ENCODE measurements around the gene TMEM54. TPM values are rescaled to one million over a fixed set of nuclear protein-coding genes. Genes with fewer than 3 reads are reported as not detected.

TMEM54 gene
- total and polyA plus RNA-seq, 5 donors from 2014 or later = not detected

DNA sequence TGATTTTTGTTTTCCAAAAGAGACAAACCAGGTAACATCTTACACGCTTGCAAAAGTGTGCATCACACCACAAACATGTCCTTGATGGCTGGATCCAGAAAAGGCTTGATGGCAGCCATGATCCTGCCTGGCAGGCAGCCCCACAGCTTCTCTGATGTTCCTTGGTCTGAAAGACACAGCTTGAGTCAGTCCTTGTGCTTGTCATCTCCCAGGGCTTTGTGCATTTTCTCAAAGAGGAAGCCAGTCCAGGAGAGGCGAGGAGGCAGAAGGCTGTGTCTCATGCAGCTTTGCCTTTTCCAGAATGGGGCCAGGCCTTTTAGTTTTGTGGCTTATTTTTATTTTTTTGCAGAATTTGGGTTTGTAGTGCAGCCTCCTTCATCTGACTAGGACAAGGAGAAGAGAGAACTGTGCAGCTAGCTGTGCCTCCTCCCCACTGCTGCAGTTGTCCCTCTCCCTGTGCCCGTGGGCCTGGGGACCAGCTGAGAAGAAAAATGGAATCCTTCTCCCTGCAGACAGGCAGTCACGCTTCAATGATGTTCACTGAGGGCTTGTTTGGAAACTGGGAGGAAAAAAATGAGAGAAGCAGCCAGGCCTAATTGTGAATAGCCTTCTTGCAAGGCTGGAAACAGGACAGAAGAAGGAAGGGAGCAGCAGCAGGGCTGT is 37.8 kb downstream of the TMEM54 start:
- peaks cover 36% of the 10 kb centered on the region for H3K36me3 Mint-ChIP-seq
- H3K9me3 Mint-ChIP-seq = no peaks in the 10 kb centered on the region
- Histone ChIP-seq H3K27me3 (ENCODE audit: control insufficient read depth, insufficient read depth, low read length) (no peaks in the 10 kb centered on the region), H3K4me1 (ENCODE audit: control insufficient read depth, insufficient read depth, low read length, poor library complexity, severe bottlenecking) (no peaks in the 10 kb centered on the region), H3K9me3 (ENCODE audit: control insufficient read depth in 2 of 2, low read length in 2 of 2) (no peaks in the 10 kb centered on the region), H3K27ac (ENCODE audit: insufficient read depth, low read length, poor library complexity, severe bottlenecking) (no peak overlapping the region), H3K4me3 (ENCODE audit: low read depth, low read length) (no peak overlapping the region), H3K36me3 (ENCODE audit: control insufficient read depth, insufficient read depth, low read length) (peaks cover 12% of the 10 kb centered on the region)
- no peak for DNase-seq
- H3K27me3 Mint-ChIP-seq = peaks cover 6% of the 10 kb centered on the region
- ATAC-seq (ENCODE audit: low read depth in 2 of 2) = no peak
- peaks cover 0 to 3% (median 0%) of the 10 kb centered on the region in 4 donors for H3K4me1 Mint-ChIP-seq
- no peak overlapping the region for H3K27ac Mint-ChIP-seq
- H3K4me3 Mint-ChIP-seq = no peak overlapping the region

DNA sequence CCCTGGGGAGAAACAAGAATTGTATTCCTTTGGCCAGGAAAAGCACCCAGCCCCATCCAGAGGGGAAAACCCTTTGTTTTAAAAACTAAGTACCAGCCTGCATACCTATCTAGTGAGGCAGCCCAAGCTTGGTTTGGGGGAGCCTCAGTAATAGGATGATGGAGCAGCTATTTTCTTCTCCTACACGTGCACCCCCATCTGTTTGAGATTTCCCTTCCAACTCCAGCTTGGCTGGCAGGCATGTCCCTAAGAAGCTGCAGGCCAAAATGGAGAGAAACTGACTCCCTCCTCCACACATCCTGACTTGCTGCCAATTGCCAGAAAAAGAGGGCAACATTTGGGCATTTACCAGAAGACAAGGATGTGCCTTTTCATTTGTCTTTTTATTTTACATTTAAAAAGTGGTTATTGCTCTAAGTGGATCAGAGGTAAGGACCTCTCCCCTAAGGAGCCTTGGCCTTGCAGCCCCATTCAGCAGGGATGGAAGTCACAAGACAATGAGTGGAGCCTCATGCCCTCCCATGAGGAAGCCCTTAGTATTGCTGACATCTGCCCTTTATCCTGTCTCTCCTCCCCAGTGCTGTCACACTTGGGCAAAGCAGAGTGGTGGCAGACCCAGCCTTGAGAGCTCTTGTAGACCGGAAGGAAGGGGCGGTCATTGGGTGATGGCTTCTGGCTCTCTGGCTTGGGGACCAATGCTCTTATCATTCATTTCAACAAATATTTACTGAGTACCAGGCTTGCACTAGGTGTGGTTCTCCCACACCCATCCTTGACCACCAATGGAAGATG is 39.1 kb downstream of the TMEM54 start:
- no peak overlapping the region for H3K27ac ChIP-seq (ENCODE audit: insufficient read depth, low read length, poor library complexity, severe bottlenecking)
- Mint-ChIP-seq H3K36me3 (peaks cover 31% of the 10 kb centered on the region), H3K4me3 (no peak overlapping the region), H3K9me3 (no peaks in the 10 kb centered on the region), H3K4me1 (peaks cover 0 to 3% (median 0%) of the 10 kb centered on the region in 4 donors), H3K27me3 (peaks cover 5% of the 10 kb centered on the region), H3K27ac (no peak overlapping the region)
- H3K4me3 ChIP-seq (ENCODE audit: low read depth, low read length) = no peak overlapping the region
- no peaks in the 10 kb centered on the region for H3K4me1 ChIP-seq (ENCODE audit: control insufficient read depth, insufficient read depth, low read length, poor library complexity, severe bottlenecking)
- peaks cover 12% of the 10 kb centered on the region for H3K36me3 ChIP-seq (ENCODE audit: control insufficient read depth, insufficient read depth, low read length)
- ATAC-seq (ENCODE audit: low read depth in 2 of 2) (no peak), DNase-seq (no peak)
- no peaks in the 10 kb centered on the region for H3K27me3 ChIP-seq (ENCODE audit: control insufficient read depth, insufficient read depth, low read length)
- H3K9me3 ChIP-seq (ENCODE audit: control insufficient read depth in 2 of 2, low read length in 2 of 2) = no peaks in the 10 kb centered on the region

DNA sequence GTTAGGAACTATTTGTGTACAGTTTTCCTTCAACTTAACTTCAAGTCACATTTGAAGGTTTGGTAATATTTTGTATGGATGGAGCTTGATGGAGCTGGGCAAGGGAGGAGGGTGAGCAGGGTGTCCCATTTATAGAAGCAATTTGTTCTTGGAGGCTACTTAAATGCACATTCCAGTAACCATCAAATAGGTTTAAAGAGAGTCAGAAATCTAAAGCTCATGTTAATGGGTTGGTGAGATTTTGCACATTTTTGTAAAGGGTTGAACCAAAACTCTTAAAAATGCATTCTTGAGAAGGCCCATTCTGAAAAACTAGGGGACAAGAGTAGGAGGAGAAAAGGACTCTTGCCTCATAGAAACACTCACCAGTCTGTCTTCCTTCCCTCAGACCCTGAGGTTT is 40.6 kb downstream of the TMEM54 start:
- Mint-ChIP-seq H3K27ac (no peak overlapping the region), H3K36me3 (peaks cover 30% of the 10 kb centered on the region), H3K9me3 (no peaks in the 10 kb centered on the region), H3K4me1 (peaks cover 0 to 3% (median 0%) of the 10 kb centered on the region in 4 donors), H3K27me3 (no peaks in the 10 kb centered on the region), H3K4me3 (no peak overlapping the region)
- no peak overlapping the region for H3K4me3 ChIP-seq (ENCODE audit: low read depth, low read length)
- DNase-seq (no peak), ATAC-seq (ENCODE audit: low read depth in 2 of 2) (no peak)
- no peaks in the 10 kb centered on the region for H3K9me3 ChIP-seq (ENCODE audit: control insufficient read depth in 2 of 2, low read length in 2 of 2)
- no peaks in the 10 kb centered on the region for H3K4me1 ChIP-seq (ENCODE audit: control insufficient read depth, insufficient read depth, low read length, poor library complexity, severe bottlenecking)
- no peak overlapping the region for H3K27ac ChIP-seq (ENCODE audit: insufficient read depth, low read length, poor library complexity, severe bottlenecking)
- no peaks in the 10 kb centered on the region for H3K27me3 ChIP-seq (ENCODE audit: control insufficient read depth, insufficient read depth, low read length)
- H3K36me3 ChIP-seq (ENCODE audit: control insufficient read depth, insufficient read depth, low read length) = peaks cover 27% of the 10 kb centered on the region

GRCh38 chr1:32859915-32860314 is 41.3 kb downstream of the TMEM54 start:
- no peaks in the 10 kb centered on the region for H3K27me3 Mint-ChIP-seq
- ATAC-seq (ENCODE audit: low read depth in 2 of 2) = no peak
- H3K27ac Mint-ChIP-seq = no peak overlapping the region
- H3K4me1 ChIP-seq (ENCODE audit: control insufficient read depth, insufficient read depth, low read length, poor library complexity, severe bottlenecking) = no peaks in the 10 kb centered on the region
- H3K27ac ChIP-seq (ENCODE audit: insufficient read depth, low read length, poor library complexity, severe bottlenecking) = no peak overlapping the region
- H3K4me3 Mint-ChIP-seq = no peak overlapping the region
- H3K36me3 Mint-ChIP-seq = peaks cover 31% of the 10 kb centered on the region
- H3K4me1 Mint-ChIP-seq = peaks cover 0 to 3% (median 0%) of the 10 kb centered on the region in 4 donors
- H3K9me3 ChIP-seq (ENCODE audit: control insufficient read depth in 2 of 2, low read length in 2 of 2) = no peaks in the 10 kb centered on the region
- no peak for DNase-seq
- no peaks in the 10 kb centered on the region for H3K27me3 ChIP-seq (ENCODE audit: control insufficient read depth, insufficient read depth, low read length)
- peaks cover 31% of the 10 kb centered on the region for H3K36me3 ChIP-seq (ENCODE audit: control insufficient read depth, insufficient read depth, low read length)
- no peak overlapping the region for H3K4me3 ChIP-seq (ENCODE audit: low read depth, low read length)
- H3K9me3 Mint-ChIP-seq = no peaks in the 10 kb centered on the region

DNA sequence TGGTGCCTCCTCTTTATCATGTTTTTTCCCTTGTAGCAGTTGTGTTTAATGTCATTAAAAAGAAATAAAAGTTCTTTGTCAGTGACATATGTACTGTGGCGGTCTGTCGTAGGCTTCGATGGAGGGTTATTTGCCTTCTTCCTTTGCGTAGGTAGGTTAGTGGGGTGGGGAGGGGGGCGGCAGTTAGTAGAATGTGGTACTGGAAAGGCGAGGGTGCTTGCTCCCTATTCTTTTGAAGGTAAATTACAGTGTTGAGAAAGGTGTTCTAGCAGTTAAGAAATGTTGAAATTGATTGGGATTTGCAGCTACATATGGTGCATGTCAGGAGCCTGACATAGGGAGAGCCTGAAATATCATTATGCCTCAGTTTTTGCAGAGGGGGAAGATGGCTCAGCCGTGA is 42.4 kb downstream of the TMEM54 start:
- peaks cover 0 to 6% (median 2%) of the 10 kb centered on the region in 4 donors for H3K4me1 Mint-ChIP-seq
- Histone ChIP-seq H3K4me1 (ENCODE audit: control insufficient read depth, insufficient read depth, low read length, poor library complexity, severe bottlenecking) (no peaks in the 10 kb centered on the region), H3K36me3 (ENCODE audit: control insufficient read depth, insufficient read depth, low read length) (peaks cover 36% of the 10 kb centered on the region), H3K4me3 (ENCODE audit: low read depth, low read length) (no peak overlapping the region), H3K9me3 (ENCODE audit: control insufficient read depth in 2 of 2, low read length in 2 of 2) (no peaks in the 10 kb centered on the region), H3K27ac (ENCODE audit: insufficient read depth, low read length, poor library complexity, severe bottlenecking) (no peak overlapping the region), H3K27me3 (ENCODE audit: control insufficient read depth, insufficient read depth, low read length) (no peaks in the 10 kb centered on the region)
- H3K27ac Mint-ChIP-seq = no peak overlapping the region
- H3K27me3 Mint-ChIP-seq = no peaks in the 10 kb centered on the region
- DNase-seq (no peak), ATAC-seq (ENCODE audit: low read depth in 2 of 2) (no peak)
- peaks cover 37% of the 10 kb centered on the region for H3K36me3 Mint-ChIP-seq
- H3K4me3 Mint-ChIP-seq = no peak overlapping the region
- H3K9me3 Mint-ChIP-seq = no peaks in the 10 kb centered on the region

DNA sequence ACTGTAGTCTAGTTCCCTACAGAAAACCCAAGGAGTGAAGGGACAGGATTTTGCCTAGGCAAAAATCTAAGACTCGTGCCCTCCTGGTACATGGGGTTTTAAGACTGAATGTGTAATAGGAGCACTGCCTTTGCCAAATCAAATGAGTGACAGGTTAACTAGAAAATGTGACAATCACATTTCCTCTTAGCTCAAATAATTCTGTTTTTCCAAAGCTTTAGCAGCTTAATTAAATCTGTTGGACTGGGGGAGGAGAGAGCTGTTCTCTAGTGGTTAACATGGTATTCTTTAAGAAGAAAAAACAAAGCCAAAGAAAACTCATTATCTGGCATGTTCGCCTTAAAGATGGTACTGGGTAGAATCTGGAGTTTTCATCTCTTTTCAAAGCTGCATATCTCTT is 43.1 kb downstream of the TMEM54 start:
- Histone ChIP-seq H3K4me3 (ENCODE audit: low read depth, low read length) (no peak overlapping the region), H3K27me3 (ENCODE audit: control insufficient read depth, insufficient read depth, low read length) (no peaks in the 10 kb centered on the region), H3K9me3 (ENCODE audit: control insufficient read depth in 2 of 2, low read length in 2 of 2) (no peaks in the 10 kb centered on the region), H3K27ac (ENCODE audit: insufficient read depth, low read length, poor library complexity, severe bottlenecking) (no peak overlapping the region), H3K4me1 (ENCODE audit: control insufficient read depth, insufficient read depth, low read length, poor library complexity, severe bottlenecking) (no peaks in the 10 kb centered on the region), H3K36me3 (ENCODE audit: control insufficient read depth, insufficient read depth, low read length) (peaks cover 34% of the 10 kb centered on the region)
- peaks cover 37% of the 10 kb centered on the region for H3K36me3 Mint-ChIP-seq
- H3K4me1 Mint-ChIP-seq = peaks cover 0 to 6% (median 2%) of the 10 kb centered on the region in 4 donors
- H3K27ac Mint-ChIP-seq = no peak overlapping the region
- H3K27me3 Mint-ChIP-seq = no peaks in the 10 kb centered on the region
- ATAC-seq (ENCODE audit: low read depth in 2 of 2) (no peak), DNase-seq (no peak)
- no peak overlapping the region for H3K4me3 Mint-ChIP-seq
- no peaks in the 10 kb centered on the region for H3K9me3 Mint-ChIP-seq

DNA sequence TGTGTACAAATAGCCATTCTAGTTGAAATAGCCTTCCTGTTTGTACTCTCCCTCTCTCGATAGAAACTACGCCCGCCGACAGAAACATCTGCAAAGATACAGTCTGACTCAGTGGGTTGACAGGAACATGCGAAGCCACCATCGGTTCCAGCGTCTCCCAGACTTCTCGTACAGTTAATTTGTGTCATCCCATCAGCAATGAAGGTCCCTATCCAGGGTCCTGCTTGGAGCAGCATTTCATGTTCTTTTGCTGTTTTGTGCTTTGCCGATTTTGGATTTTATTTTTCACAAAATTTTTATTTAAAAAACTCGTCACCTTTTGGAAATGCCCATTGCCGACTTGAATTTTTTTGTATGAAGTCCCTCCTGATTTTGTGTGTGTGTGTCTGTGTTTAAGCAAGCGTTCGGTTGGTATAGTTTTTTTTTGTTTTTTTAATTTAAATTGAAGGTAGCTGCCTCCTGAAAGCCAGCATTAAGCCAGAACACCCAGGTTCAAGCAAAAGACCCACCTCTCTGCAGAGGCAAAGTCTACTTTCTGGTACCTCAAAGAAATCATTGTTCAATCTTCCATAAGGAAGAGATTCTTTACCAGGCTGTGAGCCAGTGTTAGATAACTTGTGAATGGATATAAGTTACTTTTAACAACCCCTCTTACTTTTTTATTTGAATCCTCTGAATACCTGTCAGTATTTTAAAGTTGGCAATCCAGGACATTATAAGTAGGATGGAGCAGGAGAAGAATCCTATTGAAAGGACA is 45.1 kb downstream of the TMEM54 start:
- H3K4me1 Mint-ChIP-seq = peaks cover 0 to 5% (median 2%) of the 10 kb centered on the region in 4 donors
- peaks cover 31% of the 10 kb centered on the region for H3K36me3 Mint-ChIP-seq

More for the DNA sequence above, 45.1 kb downstream of the TMEM54 start:
- H3K9me3 ChIP-seq (ENCODE audit: control insufficient read depth in 2 of 2, low read length in 2 of 2) = no peaks in the 10 kb centered on the region
- H3K9me3 Mint-ChIP-seq = no peaks in the 10 kb centered on the region
- H3K4me1 ChIP-seq (ENCODE audit: control insufficient read depth, insufficient read depth, low read length, poor library complexity, severe bottlenecking) = no peaks in the 10 kb centered on the region
- H3K27me3 ChIP-seq (ENCODE audit: control insufficient read depth, insufficient read depth, low read length) = no peaks in the 10 kb centered on the region
- peaks cover 30% of the 10 kb centered on the region for H3K36me3 ChIP-seq (ENCODE audit: control insufficient read depth, insufficient read depth, low read length)
- H3K4me3 Mint-ChIP-seq = no peak overlapping the region
- H3K27ac Mint-ChIP-seq = no peak overlapping the region
- no peak overlapping the region for H3K4me3 ChIP-seq (ENCODE audit: low read depth, low read length)
- ATAC-seq (ENCODE audit: low read depth in 2 of 2) = no peak
- H3K27me3 Mint-ChIP-seq = no peaks in the 10 kb centered on the region
- no peak for DNase-seq
- H3K27ac ChIP-seq (ENCODE audit: insufficient read depth, low read length, poor library complexity, severe bottlenecking) = no peak overlapping the region

All from CD4-positive, CD25-positive, alpha-beta regulatory T cell (primary cell).